DND-41 (cell line): Measurements from ENCODE around the gene UGP2.

Source experiments
- ATAC-seq: fragments of 200-7000 bp; cut with Tn5 transposase; 3 replicates; pipeline ENCODE4 v1.9.1; 2021; ENCODE audit warnings: low read depth; ENCODE audit not compliant: insufficient read depth
- DNase-seq: peaks from one replicate; pipeline ENCODE4 v3.0.0-alpha.2; 2020
- H2AFZ ChIP-seq: 2 replicates; pipeline ENCODE4 v1.6.0; 2012; ENCODE audit warnings: low read depth, low read length
- H3K27ac ChIP-seq: 2 replicates; pipeline ENCODE4 v1.5.1; 2012; ENCODE audit warnings: low read length, inconsistent platforms
- H3K27me3 ChIP-seq: fragments of 200-600 bp; sonication (generic); 2 replicates; pipeline ENCODE4 v1.6.0; 2012; ENCODE audit warnings: low read length, mild to moderate bottlenecking, inconsistent platforms; ENCODE audit not compliant: insufficient read depth, poor library complexity
- H3K36me3 ChIP-seq: 2 replicates; pipeline ENCODE4 v1.5.1; 2012; ENCODE audit warnings: low read length, inconsistent platforms; ENCODE audit not compliant: insufficient read depth
- H3K4me1 ChIP-seq: 2 replicates; pipeline ENCODE4 v1.5.1; 2012; ENCODE audit warnings: mild to moderate bottlenecking, low read length; ENCODE audit not compliant: insufficient read depth
- H3K4me2 ChIP-seq: 2 replicates; pipeline ENCODE4 v1.6.0; 2012; ENCODE audit warnings: mild to moderate bottlenecking, moderate library complexity, low read length, inconsistent platforms; ENCODE audit not compliant: insufficient read depth
- H3K4me3 ChIP-seq, 2 experiments: fragments of 200-600 bp in 1 of 2; shearing (Covaris generic) in 1 of 2; 2 replicates each; pipeline ENCODE4 v1.5.1; 2012 to 2016; ENCODE audit warnings: inconsistent platforms in 2 of 2, low read length in 2 of 2, mild to moderate bottlenecking in 2 of 2, low read depth in 1 of 2, moderate library complexity in 1 of 2
- H3K79me2 ChIP-seq: 2 replicates; pipeline ENCODE4 v1.6.0; 2012; ENCODE audit warnings: low read length, inconsistent platforms; ENCODE audit not compliant: insufficient read depth
- H3K9ac ChIP-seq: 2 replicates; pipeline ENCODE4 v1.6.0; 2012; ENCODE audit warnings: low read depth, mild to moderate bottlenecking, inconsistent platforms, low read length, moderate library complexity
- H3K9me3 ChIP-seq: 2 replicates; pipeline ENCODE4 v1.5.1; 2012; ENCODE audit warnings: low read length, moderate library complexity, mild to moderate bottlenecking, inconsistent platforms; ENCODE audit not compliant: insufficient read depth, severe bottlenecking
- H4K20me1 ChIP-seq: 2 replicates; pipeline ENCODE4 v1.6.0; 2012; ENCODE audit warnings: low read length; ENCODE audit not compliant: insufficient read depth
- EZH2 ChIP-seq: IDR thresholded peaks from 3 replicates; pipeline ENCODE4 v1.6.1; 2012; ENCODE audit warnings: borderline replicate concordance, low read depth, mild to moderate bottlenecking, moderate library complexity, low read length, inconsistent platforms; ENCODE audit not compliant: severe bottlenecking
- TF ChIP-seq, protein P1 (sequence below): IDR thresholded peaks from 2 replicates; pipeline ENCODE4 v1.5.1; 2012; ENCODE audit warnings: borderline replicate concordance, low read length, moderate library complexity, mild to moderate bottlenecking; ENCODE audit not compliant: poor library complexity, severe bottlenecking; ENCODE audit errors: extremely low read depth

Gene UGP2

GRCh38 chr2:63875131-63875527 lies 33.4 kb downstream of the UGP2 start:
- Histone ChIP-seq H3K27ac (no peak overlapping the region), H3K4me3 (no peak overlapping the region), H3K9ac (no peak overlapping the region), H3K4me1 (peaks cover 8% of the 10 kb centered on the region), H2AFZ (no peak overlapping the region), H3K9me3 (no peaks in the 10 kb centered on the region), H4K20me1 (peaks cover 49% of the 10 kb centered on the region), H3K4me2 (no peak overlapping the region), H3K36me3 (peaks cover 84% of the 10 kb centered on the region), H3K79me2 (peaks cover 98% of the 10 kb centered on the region), H3K27me3 (no peaks in the 10 kb centered on the region)
- DNase-seq (no peak), ATAC-seq (no peak)
- TF ChIP-seq, protein P1, sequence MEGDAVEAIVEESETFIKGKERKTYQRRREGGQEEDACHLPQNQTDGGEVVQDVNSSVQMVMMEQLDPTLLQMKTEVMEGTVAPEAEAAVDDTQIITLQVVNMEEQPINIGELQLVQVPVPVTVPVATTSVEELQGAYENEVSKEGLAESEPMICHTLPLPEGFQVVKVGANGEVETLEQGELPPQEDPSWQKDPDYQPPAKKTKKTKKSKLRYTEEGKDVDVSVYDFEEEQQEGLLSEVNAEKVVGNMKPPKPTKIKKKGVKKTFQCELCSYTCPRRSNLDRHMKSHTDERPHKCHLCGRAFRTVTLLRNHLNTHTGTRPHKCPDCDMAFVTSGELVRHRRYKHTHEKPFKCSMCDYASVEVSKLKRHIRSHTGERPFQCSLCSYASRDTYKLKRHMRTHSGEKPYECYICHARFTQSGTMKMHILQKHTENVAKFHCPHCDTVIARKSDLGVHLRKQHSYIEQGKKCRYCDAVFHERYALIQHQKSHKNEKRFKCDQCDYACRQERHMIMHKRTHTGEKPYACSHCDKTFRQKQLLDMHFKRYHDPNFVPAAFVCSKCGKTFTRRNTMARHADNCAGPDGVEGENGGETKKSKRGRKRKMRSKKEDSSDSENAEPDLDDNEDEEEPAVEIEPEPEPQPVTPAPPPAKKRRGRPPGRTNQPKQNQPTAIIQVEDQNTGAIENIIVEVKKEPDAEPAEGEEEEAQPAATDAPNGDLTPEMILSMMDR = no peak
- TF ChIP-seq EZH2 = no peak

DNA sequence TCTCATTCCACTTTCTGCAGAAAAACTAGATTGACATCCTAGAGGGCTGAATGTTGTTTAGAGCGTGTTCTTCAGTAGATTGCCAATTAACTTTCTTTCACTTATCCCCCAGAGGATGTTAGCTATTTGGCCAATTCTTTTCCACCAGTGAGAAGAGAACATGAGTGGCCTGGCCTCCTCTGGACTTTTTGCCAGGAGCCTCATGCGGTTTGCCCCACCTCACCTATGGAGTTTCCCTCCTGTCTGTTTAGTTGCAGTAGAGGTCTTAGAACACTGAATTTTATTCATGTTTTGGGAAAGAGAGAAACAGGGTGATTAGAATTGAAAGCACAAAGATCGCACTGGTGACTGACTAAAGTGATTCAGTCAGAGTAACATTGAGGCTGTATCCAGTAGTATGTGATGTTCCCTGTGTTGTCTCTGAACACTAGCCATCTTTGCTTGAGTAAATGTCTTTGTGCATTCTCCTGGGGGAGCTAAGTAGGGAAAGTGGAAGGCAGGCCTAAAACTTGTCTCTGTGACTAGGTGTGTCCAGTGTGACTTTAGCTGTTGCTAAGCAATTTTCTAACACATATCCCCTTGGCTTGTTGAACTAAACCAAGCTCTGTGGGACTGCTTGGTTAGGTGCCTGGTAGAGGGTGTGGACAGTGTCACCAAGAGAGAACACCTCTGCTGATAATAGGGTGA lies 34.0 kb downstream of the UGP2 start:
- Histone ChIP-seq H2AFZ (no peak overlapping the region), H3K4me1 (peaks cover 13% of the 10 kb centered on the region), H3K9ac (no peak overlapping the region), H3K79me2 (peaks cover 98% of the 10 kb centered on the region), H3K27me3 (no peaks in the 10 kb centered on the region), H3K27ac (peak overlapping the region; percentile 42; the same call in 1 of the 2 replicates), H4K20me1 (peaks cover 55% of the 10 kb centered on the region), H3K4me2 (no peak overlapping the region), H3K36me3 (peaks cover 85% of the 10 kb centered on the region), H3K4me3 (no peak overlapping the region), H3K9me3 (no peaks in the 10 kb centered on the region)
- no peak for TF ChIP-seq EZH2
- TF ChIP-seq, protein P1 = no peak
- ATAC-seq (no peak), DNase-seq (no peak)

DNA sequence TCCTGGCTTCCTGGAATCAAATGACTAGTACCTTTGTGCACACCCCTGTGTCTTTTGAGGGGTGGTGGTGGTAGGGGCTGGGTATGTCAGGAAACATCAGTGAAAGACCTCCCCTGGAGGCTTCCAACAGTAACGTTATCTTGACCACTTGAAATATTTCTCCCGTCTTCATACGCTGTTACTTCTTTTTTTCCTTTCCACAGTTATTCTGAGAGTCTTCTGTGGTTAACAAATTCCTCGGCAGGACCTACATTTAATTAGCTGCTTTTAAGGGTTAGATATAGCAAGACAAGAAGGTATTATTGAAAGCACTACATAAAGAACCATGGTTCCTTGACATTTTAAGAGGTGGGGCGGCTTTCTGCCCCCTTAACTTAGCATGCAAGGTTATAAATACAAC lies 34.6 kb downstream of the UGP2 start:
- H2AFZ ChIP-seq = no peak overlapping the region
- DNase-seq (no peak), ATAC-seq (no peak)
- H3K4me2 ChIP-seq = no peak overlapping the region
- peaks cover 56% of the 10 kb centered on the region for H4K20me1 ChIP-seq
- H3K9ac ChIP-seq = no peak overlapping the region
- peaks cover 98% of the 10 kb centered on the region for H3K79me2 ChIP-seq
- H3K9me3 ChIP-seq = no peaks in the 10 kb centered on the region
- H3K27me3 ChIP-seq = no peaks in the 10 kb centered on the region
- peaks cover 18% of the 10 kb centered on the region for H3K4me1 ChIP-seq
- peaks cover 86% of the 10 kb centered on the region for H3K36me3 ChIP-seq
- H3K4me3 ChIP-seq = no peak overlapping the region
- H3K27ac ChIP-seq = no peak overlapping the region
- TF ChIP-seq, protein P1 = no peak
- TF ChIP-seq EZH2 = no peak
